Sigmoid colon (tissue), 4 donors: ENCODE measurements around the gene DUSP9.
"Not testable (repeated sequence)": the region's sequence is repeated elsewhere in the genome, so short reads cannot be mapped to it uniquely, and the experiment has no call there.

Experiments
- EP300 ChIP-seq, 4 donors: sonication (generic); formaldehyde crosslinking; IDR thresholded peaks; one replicate each; pipeline ENCODE4 v1.6.1; 2017; ENCODE audit warnings: antibody characterized with exemption in 4 of 4
- POLR2A ChIP-seq, 2 donors: fragments of 450-650 bp; IDR thresholded peaks; one replicate each; pipeline ENCODE4 v1.6.1; 2016; ENCODE audit warnings: antibody characterized with exemption in 2 of 2, mild to moderate bottlenecking in 2 of 2, moderate library complexity in 2 of 2

DNA sequence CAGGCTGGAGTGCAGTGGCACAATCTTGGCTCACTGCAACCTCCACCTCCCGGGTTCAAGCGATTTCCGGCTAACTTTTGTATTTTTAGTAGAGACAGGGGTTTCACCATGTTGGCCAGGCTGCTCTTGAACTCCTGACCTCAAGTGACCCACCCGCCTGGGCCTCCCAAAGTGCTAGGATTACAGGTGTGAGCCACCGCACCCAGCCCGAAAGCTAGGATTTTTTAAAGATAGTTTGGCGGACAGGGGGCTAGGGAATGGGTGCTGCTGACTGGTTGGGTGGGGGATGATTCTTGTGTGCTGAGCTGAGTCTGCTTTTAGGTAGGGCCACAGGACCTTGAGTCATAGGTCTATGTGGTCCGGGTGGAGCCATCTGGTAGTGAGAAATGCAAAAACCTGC lies 36.5 kb downstream of the DUSP9 start:
- not testable (repeated sequence) for TF ChIP-seq EP300, POLR2A (IDR thresholded peaks at IDR 0.05)
